ENCODE results near the gene ZEB2.
A peak's percentile ranks its signal among the peaks of the same experiment; 100 is the strongest.

The ZEB2 gene

GRCh38 chr2:144519934-144520731 is at the start of gene ZEB2:
ZEB2 (minus strand) TSS chr2:144520119; CDS start chr2:144517350, 2,769 bp downstream.
- ATAC-seq (no peak), DNase-seq (peak; percentile 43)

- ATAC-seq = no peak
Measured at GRCh38 chr2:144567745-144568144, 47.8 kb upstream of the ZEB2 start.

GRCh38 chr2:144566448-144566847 is 46.5 kb upstream of the ZEB2 start:
- ATAC-seq (no peak), DNase-seq (no peak)

More at GRCh38 chr2:144567745-144568144, 47.8 kb upstream of the ZEB2 start:
- DNase-seq = no peak

GRCh38 chr2:144560251-144560650 is 40.3 kb upstream of the ZEB2 start:
- ATAC-seq = no peak

GRCh38 chr2:144559681-144560080 is 39.8 kb upstream of the ZEB2 start:
- ATAC-seq = no peak
- DNase-seq = no peak

More at GRCh38 chr2:144560251-144560650, 40.3 kb upstream of the ZEB2 start:
- DNase-seq = no peak

- DNase-seq (no peak), ATAC-seq (no peak)
Measured at GRCh38 chr2:144559242-144559641, 39.3 kb upstream of the ZEB2 start.

- no peak for DNase-seq
- ATAC-seq = no peak
Measured at GRCh38 chr2:144554492-144555210, 34.7 kb upstream of the ZEB2 start.

GRCh38 chr2:144553379-144553778 is 33.5 kb upstream of the ZEB2 start:
- no peak for DNase-seq
- peak; percentile 23 for ATAC-seq

- no peak for DNase-seq
- ATAC-seq = no peak
Measured at GRCh38 chr2:144552821-144553220, 32.9 kb upstream of the ZEB2 start.

GRCh38 chr2:144550911-144551310 is 31.0 kb upstream of the ZEB2 start:
- ATAC-seq = no peak
- DNase-seq = no peak

GRCh38 chr2:144550084-144550483 is 30.2 kb upstream of the ZEB2 start:
- ATAC-seq = no peak
- no peak for DNase-seq

- no peak for DNase-seq
- ATAC-seq = no peak
Measured at GRCh38 chr2:144548532-144549191, 28.7 kb upstream of the ZEB2 start.

GRCh38 chr2:144548088-144548487 is 28.2 kb upstream of the ZEB2 start:
- no peak for DNase-seq
- ATAC-seq = no peak

GRCh38 chr2:144547494-144547893 is 27.6 kb upstream of the ZEB2 start:
- DNase-seq (no peak), ATAC-seq (no peak)

- DNase-seq (no peak), ATAC-seq (no peak)
Measured at GRCh38 chr2:144546933-144547332, 27.0 kb upstream of the ZEB2 start.

GRCh38 chr2:144545787-144546186 is 25.9 kb upstream of the ZEB2 start:
- no peak for DNase-seq
- ATAC-seq = no peak

- ATAC-seq (no peak), DNase-seq (no peak)
Measured at GRCh38 chr2:144544053-144544452, 24.1 kb upstream of the ZEB2 start.

- no peak for ATAC-seq
Measured at GRCh38 chr2:144541396-144541795, 21.5 kb upstream of the ZEB2 start.

GRCh38 chr2:144539289-144539782 is 19.4 kb upstream of the ZEB2 start:
- DNase-seq (no peak), ATAC-seq (no peak)

More at GRCh38 chr2:144541396-144541795, 21.5 kb upstream of the ZEB2 start:
- no peak for DNase-seq

GRCh38 chr2:144535300-144535699 is 15.4 kb upstream of the ZEB2 start:
- no peak for DNase-seq
- ATAC-seq = no peak

GRCh38 chr2:144533221-144533620 is 13.3 kb upstream of the ZEB2 start:
- DNase-seq (no peak), ATAC-seq (no peak)

GRCh38 chr2:144530596-144530995 is 10.7 kb upstream of the ZEB2 start:
- no peak for DNase-seq
- ATAC-seq = no peak

GRCh38 chr2:144529841-144530240 is 9.9 kb upstream of the ZEB2 start:
- ATAC-seq (no peak), DNase-seq (no peak)

All from stimulated activated naive CD8-positive, alpha-beta T cell treated with anti-CD3 and anti-CD28 coated beads, Interleukin-15, Interleukin-2, amounts not matched to agents 100 U/mL and 50 U/mL, for 24 hours (primary cell).